Loucy (cell line): ENCODE measurements around the gene SLC29A3.

Source experiments
- H2AFZ ChIP-seq: fragments of 200-600 bp; sonication (generic); 2 replicates; pipeline ENCODE4 v1.6.0; 2016; ENCODE audit warnings: antibody characterized with exemption, mild to moderate bottlenecking, low read length, moderate library complexity
- H3F3A ChIP-seq: fragments of 200-600 bp; 2 replicates; pipeline ENCODE4 v1.6.0; 2016; ENCODE audit warnings: antibody characterized with exemption, low read depth, mild to moderate bottlenecking
- H3K27me3 ChIP-seq: fragments of 200-600 bp; sonication (generic); 2 replicates; pipeline ENCODE4 v1.6.1; 2014; ENCODE audit warnings: low read length, mild to moderate bottlenecking; ENCODE audit not compliant: insufficient read depth, poor library complexity, severe bottlenecking
- H3K36me3 ChIP-seq: fragments of 200-600 bp; sonication (generic); 2 replicates; pipeline ENCODE4 v1.6.1; 2016; ENCODE audit warnings: low read length; ENCODE audit not compliant: insufficient read depth
- H3K4me1 ChIP-seq: fragments of 200-600 bp; sonication (generic); 2 replicates; pipeline ENCODE4 v1.5.1; 2014; ENCODE audit warnings: low read length, mild to moderate bottlenecking; ENCODE audit not compliant: insufficient read depth, poor library complexity, severe bottlenecking
- H3K4me2 ChIP-seq: fragments of 200-600 bp; sonication (generic); 2 replicates; pipeline ENCODE4 v1.6.0; 2014; ENCODE audit warnings: antibody characterized with exemption, low read length, low read depth, mild to moderate bottlenecking; ENCODE audit not compliant: poor library complexity, severe bottlenecking
- H3K4me3 ChIP-seq: fragments of 200-600 bp; sonication (generic); 2 replicates; pipeline ENCODE4 v1.5.1; 2014; ENCODE audit warnings: low read length, mild to moderate bottlenecking, mixed read lengths; ENCODE audit not compliant: poor library complexity, severe bottlenecking
- H3K79me2 ChIP-seq: fragments of 200-600 bp; sonication (generic); 2 replicates; pipeline ENCODE4 v1.6.1; 2014; ENCODE audit warnings: low read length; ENCODE audit not compliant: insufficient read depth
- H3K9ac ChIP-seq: fragments of 200-600 bp; sonication (generic); 2 replicates; pipeline ENCODE4 v1.6.0; 2014; ENCODE audit warnings: mild to moderate bottlenecking, low read depth, low read length, moderate library complexity; ENCODE audit not compliant: poor library complexity, severe bottlenecking
- H3K9me2 ChIP-seq: fragments of 200-600 bp; sonication (generic); replicated peaks from 2 replicates; pipeline ENCODE4 v1.6.1; 2016; ENCODE audit warnings: low read depth, low read length, mixed read lengths
- H3K9me3 ChIP-seq: fragments of 200-600 bp; sonication (generic); 2 replicates; pipeline ENCODE4 v1.6.1; 2014; ENCODE audit warnings: mild to moderate bottlenecking, antibody characterized with exemption, low read length, low read depth; ENCODE audit not compliant: insufficient read depth
- H4K20me1 ChIP-seq: fragments of 200-600 bp; sonication (generic); 2 replicates; pipeline ENCODE4 v1.6.0; 2014; ENCODE audit warnings: antibody characterized with exemption, low read length, mild to moderate bottlenecking; ENCODE audit not compliant: insufficient read depth, poor library complexity, severe bottlenecking
- EZH2phosphoT487 ChIP-seq: fragments of 200-600 bp; IDR thresholded peaks from 2 replicates; pipeline ENCODE4 v1.6.1; 2018; ENCODE audit warnings: antibody characterized with exemption, mild to moderate bottlenecking, moderate library complexity, borderline replicate concordance
- TF ChIP-seq, protein P1 (sequence below): fragments of 200-600 bp; sonication (generic); conservative IDR thresholded peaks from 2 replicates; pipeline ENCODE4 v1.5.1; 2014; ENCODE audit warnings: mild to moderate bottlenecking, antibody characterized with exemption, low read length

SLC29A3 gene

DNA sequence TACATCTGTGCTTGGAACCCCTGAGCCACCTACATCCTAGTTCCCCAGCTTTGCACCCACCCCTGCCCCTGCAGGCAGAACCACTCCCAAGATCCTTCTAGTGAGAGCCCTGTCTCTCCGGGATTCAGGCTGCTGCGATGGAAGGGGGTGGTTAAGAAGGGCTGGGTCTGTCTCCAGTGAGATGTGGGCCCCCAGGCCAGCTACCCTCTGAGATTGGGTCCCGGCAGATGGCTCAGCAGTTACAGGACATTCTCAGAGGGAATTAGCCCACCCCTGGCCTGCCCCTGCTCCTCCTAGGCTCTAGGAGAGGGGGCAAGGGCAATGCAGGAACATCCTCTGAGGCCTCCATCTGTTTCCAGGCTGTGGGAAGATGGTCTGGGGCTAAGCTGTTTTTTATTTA lies 27.7 kb downstream of the SLC29A3 start:
- Histone ChIP-seq H3K9ac (no peak overlapping the region), H3K9me3 (no peaks in the 10 kb centered on the region), H3K27me3 (no peaks in the 10 kb centered on the region), H3F3A (no peaks in the 10 kb centered on the region), H3K4me1 (no peaks in the 10 kb centered on the region), H3K79me2 (no peaks in the 10 kb centered on the region), H3K4me2 (no peak overlapping the region), H3K9me2 (no peaks in the 10 kb centered on the region), H4K20me1 (no peaks in the 10 kb centered on the region), H2AFZ (no peak overlapping the region), H3K36me3 (peaks cover 11% of the 10 kb centered on the region; the same call in 1 of the 2 replicates), H3K4me3 (no peak overlapping the region)
- no peak for TF ChIP-seq EZH2phosphoT487
- TF ChIP-seq, protein P1, sequence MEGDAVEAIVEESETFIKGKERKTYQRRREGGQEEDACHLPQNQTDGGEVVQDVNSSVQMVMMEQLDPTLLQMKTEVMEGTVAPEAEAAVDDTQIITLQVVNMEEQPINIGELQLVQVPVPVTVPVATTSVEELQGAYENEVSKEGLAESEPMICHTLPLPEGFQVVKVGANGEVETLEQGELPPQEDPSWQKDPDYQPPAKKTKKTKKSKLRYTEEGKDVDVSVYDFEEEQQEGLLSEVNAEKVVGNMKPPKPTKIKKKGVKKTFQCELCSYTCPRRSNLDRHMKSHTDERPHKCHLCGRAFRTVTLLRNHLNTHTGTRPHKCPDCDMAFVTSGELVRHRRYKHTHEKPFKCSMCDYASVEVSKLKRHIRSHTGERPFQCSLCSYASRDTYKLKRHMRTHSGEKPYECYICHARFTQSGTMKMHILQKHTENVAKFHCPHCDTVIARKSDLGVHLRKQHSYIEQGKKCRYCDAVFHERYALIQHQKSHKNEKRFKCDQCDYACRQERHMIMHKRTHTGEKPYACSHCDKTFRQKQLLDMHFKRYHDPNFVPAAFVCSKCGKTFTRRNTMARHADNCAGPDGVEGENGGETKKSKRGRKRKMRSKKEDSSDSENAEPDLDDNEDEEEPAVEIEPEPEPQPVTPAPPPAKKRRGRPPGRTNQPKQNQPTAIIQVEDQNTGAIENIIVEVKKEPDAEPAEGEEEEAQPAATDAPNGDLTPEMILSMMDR = no peak

DNA sequence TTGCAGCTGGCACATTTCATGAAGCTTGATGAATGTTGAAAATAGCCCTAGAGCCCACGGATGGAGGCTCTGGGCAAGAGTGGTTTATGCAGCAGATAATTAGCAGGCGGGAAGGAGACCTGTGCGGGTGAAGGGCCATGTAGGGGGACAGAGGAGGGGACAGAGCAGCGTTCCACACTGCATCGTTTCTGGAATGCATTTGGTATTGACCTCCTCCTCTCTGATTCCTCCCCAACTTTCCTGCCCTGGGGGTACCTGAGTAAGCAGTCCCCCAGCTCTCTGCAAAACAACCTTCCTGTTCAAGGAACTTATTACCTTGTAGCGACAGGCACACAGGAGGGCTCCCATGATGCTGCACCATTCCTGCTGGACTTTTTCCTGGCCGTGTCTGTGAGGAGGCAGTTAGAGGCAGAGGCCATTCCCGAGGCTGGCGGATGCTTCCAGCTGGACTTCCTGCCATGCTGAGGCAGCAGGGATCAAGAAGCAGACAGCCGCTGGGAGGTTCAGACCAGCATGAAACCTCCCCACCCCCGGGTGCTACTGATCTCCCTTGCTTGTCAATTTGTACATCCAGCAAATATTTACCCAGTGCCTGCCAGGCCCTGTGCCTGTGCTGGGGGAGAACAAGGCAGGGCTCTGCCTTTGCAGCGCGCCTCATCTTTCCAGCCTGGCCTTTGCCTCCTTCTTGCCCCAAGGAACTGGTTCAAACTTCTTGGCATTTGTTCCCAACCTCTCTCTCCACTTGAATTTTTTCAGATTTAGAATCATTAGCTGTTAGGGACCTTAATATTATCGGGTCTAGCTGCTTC lies 28.7 kb downstream of the SLC29A3 start:
- Histone ChIP-seq H3K9ac (no peak overlapping the region), H2AFZ (no peak overlapping the region), H3K9me2 (no peaks in the 10 kb centered on the region), H3K4me1 (no peaks in the 10 kb centered on the region), H3K4me2 (no peak overlapping the region), H3K9me3 (no peaks in the 10 kb centered on the region), H4K20me1 (no peaks in the 10 kb centered on the region), H3K36me3 (peaks cover 21% of the 10 kb centered on the region; the same call in 1 of the 2 replicates), H3K27me3 (no peaks in the 10 kb centered on the region), H3K79me2 (no peaks in the 10 kb centered on the region), H3K4me3 (no peak overlapping the region), H3F3A (no peaks in the 10 kb centered on the region)
- TF ChIP-seq EZH2phosphoT487 = no peak
- TF ChIP-seq, protein P1 = no peak

DNA sequence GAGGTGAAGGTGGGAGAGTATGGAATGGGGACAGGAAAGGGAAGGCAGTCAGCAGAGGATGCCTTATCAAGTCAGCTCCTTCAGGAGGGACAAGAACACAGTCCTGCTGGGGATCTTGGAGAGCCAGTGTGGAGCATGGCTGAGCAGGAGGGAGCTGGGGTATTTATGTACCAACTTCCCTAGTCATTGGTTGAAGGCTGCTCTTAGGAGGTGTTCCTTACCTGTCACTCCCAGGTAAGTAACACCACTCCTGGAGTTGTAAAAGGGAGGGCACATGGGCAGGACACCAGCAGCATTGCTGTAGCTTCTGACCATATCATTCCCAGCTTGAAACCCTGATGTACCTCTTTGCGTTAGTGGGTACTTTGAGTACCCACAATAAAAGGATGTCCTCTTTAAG lies 29.8 kb downstream of the SLC29A3 start:
- H3K4me1 ChIP-seq = no peaks in the 10 kb centered on the region

More for the DNA sequence above, 29.8 kb downstream of the SLC29A3 start:
- Histone ChIP-seq H3K9me3 (no peaks in the 10 kb centered on the region), H3K9me2 (no peaks in the 10 kb centered on the region), H2AFZ (no peak overlapping the region), H3K4me3 (no peak overlapping the region), H4K20me1 (no peaks in the 10 kb centered on the region), H3K27me3 (no peaks in the 10 kb centered on the region), H3K36me3 (peaks cover 32% of the 10 kb centered on the region; the same call in 1 of the 2 replicates), H3K79me2 (no peaks in the 10 kb centered on the region), H3K9ac (no peak overlapping the region), H3K4me2 (no peak overlapping the region), H3F3A (no peaks in the 10 kb centered on the region)
- no peak for TF ChIP-seq EZH2phosphoT487
- TF ChIP-seq, protein P1 = no peak
